ENCODE results near the gene KCNJ4.

KCNJ4 gene

GRCh38 chr22:38455076-38455529, at the start of gene KCNJ4:
TSS of gene KCNJ4 (minus strand) at chr22:38455199. CDS start at chr22:38428132, 27,067 bp downstream.
- Histone ChIP-seq H3K36me3 (ENCODE audit: insufficient read depth, low read length) (no peaks in the 10 kb centered on the region), H3K9ac (ENCODE audit: low read depth, low read length) (peak within 1 kb of the TSS; percentile 62), H3K9me3 (ENCODE audit: control insufficient read depth, insufficient read depth, low read length) (no peaks in the 10 kb centered on the region), H3K4me1 (ENCODE audit: insufficient read depth, low read length) (peaks cover 19% of the 10 kb centered on the region)

DNA sequence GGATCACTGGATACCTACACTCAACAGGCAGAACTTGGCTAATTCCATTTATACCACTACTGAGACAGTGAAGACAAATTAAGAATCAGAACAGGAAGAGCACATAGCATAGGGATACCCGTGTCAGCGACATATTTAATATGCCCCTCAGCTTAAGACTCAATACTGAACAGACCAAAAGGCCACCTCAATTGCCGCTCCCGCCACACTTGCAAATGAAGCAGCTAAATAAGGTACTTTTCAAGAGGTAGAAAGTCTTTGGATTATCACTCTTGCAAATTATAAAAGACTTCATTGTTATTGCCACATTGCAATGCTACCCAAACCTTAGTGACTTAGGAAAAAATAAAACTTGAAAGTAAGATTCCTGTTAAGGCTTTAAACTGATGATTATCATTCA, 48.0 kb upstream of the KCNJ4 start:
- Histone ChIP-seq H3K9ac (ENCODE audit: low read depth, low read length) (no peak overlapping the region), H3K9me3 (ENCODE audit: control insufficient read depth, insufficient read depth, low read length) (no peaks in the 10 kb centered on the region), H3K36me3 (ENCODE audit: insufficient read depth, low read length) (peaks cover 33% of the 10 kb centered on the region), H3K4me1 (ENCODE audit: insufficient read depth, low read length) (peaks cover 22% of the 10 kb centered on the region; the same call in 1 of the 2 replicates)

- peaks cover 16% of the 10 kb centered on the region; the same call in 1 of the 2 replicates for H3K4me1 ChIP-seq (ENCODE audit: insufficient read depth, low read length)
- no peak overlapping the region for H3K9ac ChIP-seq (ENCODE audit: low read depth, low read length)
- peaks cover 39% of the 10 kb centered on the region for H3K36me3 ChIP-seq (ENCODE audit: insufficient read depth, low read length)
- H3K9me3 ChIP-seq (ENCODE audit: control insufficient read depth, insufficient read depth, low read length) = no peaks in the 10 kb centered on the region
Measured at GRCh38 chr22:38501797-38502672, 47.0 kb upstream of the KCNJ4 start.

DNA sequence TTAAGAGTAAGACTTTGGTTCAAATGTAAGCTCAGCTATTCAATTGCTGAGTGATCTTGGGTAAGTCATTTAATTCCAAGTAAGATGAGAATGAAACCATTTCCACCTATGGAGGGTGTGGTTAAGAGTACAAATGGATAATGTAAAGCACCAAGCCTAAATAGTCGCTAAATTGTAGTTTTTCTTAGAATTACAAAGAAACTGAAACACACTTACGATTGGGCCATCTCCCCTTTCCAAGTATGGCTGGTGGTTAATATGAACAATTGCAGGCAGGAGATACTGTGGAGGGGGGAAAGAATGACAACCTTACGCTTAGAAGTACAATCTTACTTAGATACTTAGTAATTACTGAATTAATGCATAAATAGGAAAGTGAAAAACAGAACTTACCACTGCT, 42.9 kb upstream of the KCNJ4 start:
- Histone ChIP-seq H3K9me3 (ENCODE audit: control insufficient read depth, insufficient read depth, low read length) (no peaks in the 10 kb centered on the region), H3K9ac (ENCODE audit: low read depth, low read length) (no peak overlapping the region), H3K4me1 (ENCODE audit: insufficient read depth, low read length) (peaks cover 8% of the 10 kb centered on the region; the same call in 1 of the 2 replicates), H3K36me3 (ENCODE audit: insufficient read depth, low read length) (peaks cover 58% of the 10 kb centered on the region)

- H3K9ac ChIP-seq (ENCODE audit: low read depth, low read length) = no peak overlapping the region
- peaks cover 20% of the 10 kb centered on the region for H3K4me1 ChIP-seq (ENCODE audit: insufficient read depth, low read length)
- peaks cover 64% of the 10 kb centered on the region for H3K36me3 ChIP-seq (ENCODE audit: insufficient read depth, low read length)
- H3K9me3 ChIP-seq (ENCODE audit: control insufficient read depth, insufficient read depth, low read length) = no peaks in the 10 kb centered on the region
Measured at GRCh38 chr22:38494939-38495338, 39.9 kb upstream of the KCNJ4 start.

- Histone ChIP-seq H3K9ac (ENCODE audit: low read depth, low read length) (no peak overlapping the region), H3K9me3 (ENCODE audit: control insufficient read depth, insufficient read depth, low read length) (no peaks in the 10 kb centered on the region), H3K4me1 (ENCODE audit: insufficient read depth, low read length) (peaks cover 20% of the 10 kb centered on the region), H3K36me3 (ENCODE audit: insufficient read depth, low read length) (peaks cover 65% of the 10 kb centered on the region)
Measured at GRCh38 chr22:38494498-38494897, 39.5 kb upstream of the KCNJ4 start.

DNA sequence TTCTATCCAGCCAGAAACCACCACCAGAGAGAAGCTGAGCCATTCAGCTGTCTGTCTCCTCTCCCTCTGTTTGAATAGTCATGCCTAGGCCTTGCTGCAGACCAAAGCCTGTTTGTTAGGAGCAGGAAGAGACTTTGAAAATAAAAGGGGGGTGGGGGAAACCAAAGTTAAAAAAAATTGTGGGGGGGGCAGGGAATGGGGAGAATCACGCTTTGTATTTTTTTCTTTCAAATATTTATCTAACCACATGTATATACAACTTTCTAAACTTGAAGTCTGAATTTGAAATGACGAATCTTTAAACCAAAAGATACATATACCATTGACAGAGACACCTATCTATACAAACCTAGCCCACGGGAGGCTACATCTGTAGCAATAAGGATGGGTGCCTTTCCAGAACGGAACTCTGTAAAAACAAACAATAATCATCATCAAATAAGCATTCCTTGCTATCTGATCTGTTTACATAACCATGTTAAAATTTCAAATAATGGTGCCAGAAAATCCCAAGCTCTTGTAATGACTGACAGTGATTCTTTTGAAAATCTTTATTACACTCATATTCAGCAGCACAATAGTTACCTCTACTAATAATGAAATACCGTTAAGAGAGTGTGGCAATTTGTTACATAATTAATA, 36.8 kb upstream of the KCNJ4 start:
- Histone ChIP-seq H3K9me3 (ENCODE audit: control insufficient read depth, insufficient read depth, low read length) (no peaks in the 10 kb centered on the region), H3K36me3 (ENCODE audit: insufficient read depth, low read length) (peaks cover 63% of the 10 kb centered on the region), H3K9ac (ENCODE audit: low read depth, low read length) (no peak overlapping the region), H3K4me1 (ENCODE audit: insufficient read depth, low read length) (peaks cover 20% of the 10 kb centered on the region)

- Histone ChIP-seq H3K36me3 (ENCODE audit: insufficient read depth, low read length) (peaks cover 71% of the 10 kb centered on the region), H3K9me3 (ENCODE audit: control insufficient read depth, insufficient read depth, low read length) (no peaks in the 10 kb centered on the region), H3K9ac (ENCODE audit: low read depth, low read length) (no peak overlapping the region), H3K4me1 (ENCODE audit: insufficient read depth, low read length) (peaks cover 20% of the 10 kb centered on the region)
Measured at GRCh38 chr22:38490915-38491314, 35.9 kb upstream of the KCNJ4 start.

- H3K4me1 ChIP-seq (ENCODE audit: insufficient read depth, low read length) = peaks cover 20% of the 10 kb centered on the region
- H3K9ac ChIP-seq (ENCODE audit: low read depth, low read length) = no peak overlapping the region
- no peaks in the 10 kb centered on the region for H3K9me3 ChIP-seq (ENCODE audit: control insufficient read depth, insufficient read depth, low read length)
- H3K36me3 ChIP-seq (ENCODE audit: insufficient read depth, low read length) = peaks cover 68% of the 10 kb centered on the region
Measured at GRCh38 chr22:38490475-38490874, 35.5 kb upstream of the KCNJ4 start.

GRCh38 chr22:38489561-38490145, 34.7 kb upstream of the KCNJ4 start:
- peaks cover 70% of the 10 kb centered on the region for H3K36me3 ChIP-seq (ENCODE audit: insufficient read depth, low read length)
- H3K4me1 ChIP-seq (ENCODE audit: insufficient read depth, low read length) = peaks cover 17% of the 10 kb centered on the region
- no peaks in the 10 kb centered on the region for H3K9me3 ChIP-seq (ENCODE audit: control insufficient read depth, insufficient read depth, low read length)
- H3K9ac ChIP-seq (ENCODE audit: low read depth, low read length) = no peak overlapping the region

GRCh38 chr22:38489142-38489541, 34.1 kb upstream of the KCNJ4 start:
- Histone ChIP-seq H3K9me3 (ENCODE audit: control insufficient read depth, insufficient read depth, low read length) (no peaks in the 10 kb centered on the region), H3K36me3 (ENCODE audit: insufficient read depth, low read length) (peaks cover 70% of the 10 kb centered on the region), H3K4me1 (ENCODE audit: insufficient read depth, low read length) (peaks cover 15% of the 10 kb centered on the region), H3K9ac (ENCODE audit: low read depth, low read length) (no peak overlapping the region)

- no peaks in the 10 kb centered on the region for H3K9me3 ChIP-seq (ENCODE audit: control insufficient read depth, insufficient read depth, low read length)
- peaks cover 69% of the 10 kb centered on the region for H3K36me3 ChIP-seq (ENCODE audit: insufficient read depth, low read length)
- H3K4me1 ChIP-seq (ENCODE audit: insufficient read depth, low read length) = peaks cover 15% of the 10 kb centered on the region
- no peak overlapping the region for H3K9ac ChIP-seq (ENCODE audit: low read depth, low read length)
Measured at GRCh38 chr22:38487946-38488345, 32.9 kb upstream of the KCNJ4 start.

DNA sequence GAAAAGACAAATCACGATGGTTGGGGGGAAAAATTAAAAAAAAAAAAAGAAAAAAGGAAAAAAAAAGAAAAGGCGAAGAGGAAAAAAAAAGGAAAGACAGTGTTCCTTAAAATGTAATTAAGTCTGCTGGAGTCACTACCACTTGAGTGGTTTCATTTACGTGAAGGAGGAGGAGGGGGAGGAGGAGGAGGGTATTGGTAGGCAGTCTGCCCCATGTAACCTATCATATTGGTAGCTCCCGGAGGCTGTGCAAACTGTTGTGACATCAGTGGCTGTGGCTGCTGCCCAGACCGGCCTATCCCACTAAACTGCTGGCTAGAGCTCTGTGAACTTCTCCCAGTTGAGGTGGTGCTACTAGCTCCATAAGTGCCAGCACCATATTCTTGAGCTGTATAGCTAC, 30.8 kb upstream of the KCNJ4 start:
- Histone ChIP-seq H3K36me3 (ENCODE audit: insufficient read depth, low read length) (peaks cover 78% of the 10 kb centered on the region), H3K9me3 (ENCODE audit: control insufficient read depth, insufficient read depth, low read length) (no peaks in the 10 kb centered on the region), H3K4me1 (ENCODE audit: insufficient read depth, low read length) (peaks cover 7% of the 10 kb centered on the region), H3K9ac (ENCODE audit: low read depth, low read length) (no peak overlapping the region)

- no peaks in the 10 kb centered on the region for H3K9me3 ChIP-seq (ENCODE audit: control insufficient read depth, insufficient read depth, low read length)
- H3K4me1 ChIP-seq (ENCODE audit: insufficient read depth, low read length) = no peaks in the 10 kb centered on the region
- peaks cover 70% of the 10 kb centered on the region for H3K36me3 ChIP-seq (ENCODE audit: insufficient read depth, low read length)
- no peak overlapping the region for H3K9ac ChIP-seq (ENCODE audit: low read depth, low read length)
Measured at GRCh38 chr22:38484244-38484643, 29.2 kb upstream of the KCNJ4 start.

Data from ES-I3 (cell line).